Measurements from ENCODE around the gene STEAP1B.

Gene STEAP1B

DNA sequence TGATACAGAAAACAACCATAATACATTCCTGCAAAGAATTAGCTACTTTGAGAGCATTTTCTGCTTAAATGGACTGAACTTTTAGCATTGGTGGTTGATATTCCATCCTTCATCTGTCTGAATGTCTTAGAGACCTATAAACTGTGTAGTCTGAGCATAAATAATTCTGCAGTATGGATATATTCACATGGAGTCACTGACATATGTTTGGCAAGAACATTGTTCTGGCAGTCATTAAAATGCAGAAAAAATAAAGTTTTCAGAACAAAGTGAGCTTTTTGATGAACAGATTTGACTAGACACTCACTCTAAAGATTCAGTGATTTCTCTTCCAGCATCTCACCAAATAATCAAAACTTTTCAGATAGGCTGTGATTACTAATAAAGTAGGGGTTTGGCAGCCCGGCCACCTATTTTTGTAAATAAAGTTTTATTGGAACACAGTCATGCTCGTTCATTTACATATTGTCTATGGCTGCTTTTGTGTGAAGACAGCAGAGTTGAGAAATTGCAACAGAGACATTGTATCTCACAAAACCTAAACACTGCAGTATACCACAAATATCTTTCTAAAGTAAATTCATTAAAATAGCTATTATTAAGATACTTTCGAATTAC, 98.9 kb downstream of the STEAP1B start:
- DNase-seq (ENCODE audit: low read depth in 3 of 3), result no peak

DNA sequence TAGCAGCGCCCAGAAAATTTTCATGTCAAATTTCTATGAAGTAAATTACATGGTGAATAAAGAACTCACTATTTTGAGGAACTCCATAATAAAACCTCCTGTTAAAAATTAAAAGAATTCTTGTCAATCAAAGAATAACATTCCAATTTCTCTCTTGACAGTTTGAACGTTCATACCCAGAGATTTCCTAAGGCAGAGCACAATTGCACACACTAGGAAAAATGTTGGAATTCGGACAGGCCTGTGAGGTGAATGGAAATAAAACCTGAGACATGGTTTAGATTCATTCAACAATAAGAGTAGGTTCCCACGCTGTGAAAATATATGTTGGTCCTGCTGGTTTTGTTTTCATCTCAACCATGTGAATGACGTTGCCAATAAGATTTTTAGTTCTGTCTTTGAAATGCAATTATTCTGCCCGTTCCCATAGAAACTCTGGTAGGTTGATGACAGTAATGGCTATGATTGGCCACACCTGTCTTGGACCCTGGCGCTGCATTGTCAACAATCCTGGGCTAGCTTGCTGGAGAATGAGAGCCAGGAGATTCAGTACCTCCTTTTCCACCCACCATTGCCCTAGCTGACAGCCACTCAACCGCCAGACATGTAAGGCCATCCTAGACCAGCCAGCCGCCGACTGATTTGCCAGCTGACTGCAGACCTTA, 99.7 kb downstream of the STEAP1B start:
- no peak for DNase-seq (ENCODE audit: low read depth in 3 of 3)

DNA sequence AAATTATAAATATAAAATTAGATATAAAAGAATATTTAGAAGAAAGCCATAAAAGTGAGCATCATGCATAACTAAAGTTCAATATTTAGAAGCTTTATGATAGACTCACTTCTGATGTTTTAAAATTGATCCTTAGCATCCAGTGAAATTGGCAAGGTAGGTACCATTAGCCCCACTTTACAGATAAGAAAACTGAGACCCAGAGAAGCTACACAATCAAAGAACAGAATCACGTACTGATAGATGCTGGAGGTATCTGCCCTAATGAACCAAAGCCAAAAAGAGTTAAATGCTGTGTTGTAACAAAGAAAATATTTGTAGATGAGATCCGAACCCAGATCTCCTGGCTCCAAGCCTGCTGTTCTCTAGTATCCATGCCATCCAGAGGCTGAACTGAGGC, 100.4 kb downstream of the STEAP1B start:
- DNase-seq (ENCODE audit: low read depth in 3 of 3), result no peak

DNA sequence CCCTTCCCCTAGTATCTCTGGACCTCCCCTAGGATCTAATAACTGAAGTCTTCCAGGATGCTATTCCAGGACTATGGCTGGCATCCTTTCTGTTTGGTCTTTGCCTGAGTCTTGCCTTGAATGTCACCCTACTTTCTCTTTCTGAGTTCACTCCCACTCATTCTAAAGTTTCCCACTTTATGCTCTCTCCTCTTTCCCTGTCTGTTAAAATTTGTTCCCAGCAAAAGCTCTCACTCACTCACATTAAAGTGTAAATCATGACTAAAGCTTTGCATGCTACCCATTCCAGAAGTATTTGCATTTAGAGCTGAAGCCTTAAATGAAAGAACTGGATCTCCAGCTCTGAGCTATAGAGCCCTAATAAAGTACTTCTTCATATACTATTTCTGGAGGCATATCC, 100.9 kb downstream of the STEAP1B start:
- DNase-seq (ENCODE audit: low read depth in 3 of 3), result no peak

DNA sequence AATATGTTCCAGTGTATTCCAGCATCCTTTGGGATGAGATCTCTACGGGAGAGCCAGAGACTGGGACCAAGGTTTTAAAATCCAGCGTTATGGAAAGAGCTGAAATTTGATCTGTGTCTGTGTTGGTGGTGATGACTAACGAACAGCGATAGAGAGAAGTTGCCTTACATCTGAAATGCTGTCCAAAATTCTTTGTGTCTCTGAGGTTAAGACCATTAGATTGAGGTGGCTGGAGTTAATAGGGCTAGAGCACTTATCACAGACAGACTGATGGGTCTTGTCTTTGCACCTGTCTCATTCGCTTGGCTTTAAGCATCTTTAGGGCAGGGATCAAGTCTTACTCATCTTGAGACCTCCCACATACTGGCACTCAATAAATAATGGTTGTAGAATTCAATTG, 102.0 kb downstream of the STEAP1B start:
- no peak for DNase-seq (ENCODE audit: low read depth in 3 of 3)

DNA sequence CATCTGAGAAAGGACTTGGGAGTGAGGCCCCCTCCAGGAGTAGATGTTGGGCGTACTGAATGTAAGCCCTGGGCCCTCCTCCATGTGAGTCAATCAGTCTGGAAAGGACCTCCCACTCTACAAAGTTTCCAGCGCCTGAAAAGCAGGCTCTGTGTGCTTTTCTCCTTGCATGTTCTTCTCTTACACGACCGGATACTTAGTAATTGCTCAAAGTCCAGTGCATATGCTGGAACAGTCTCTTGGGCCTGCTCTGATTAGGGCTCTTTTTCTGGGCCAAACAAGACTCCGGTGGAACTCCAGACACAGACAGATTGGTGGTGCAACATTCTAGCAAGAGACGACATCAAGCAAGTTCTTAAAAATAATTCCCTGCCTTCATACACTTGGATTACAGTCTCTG, 104.8 kb downstream of the STEAP1B start:
- DNase-seq (ENCODE audit: low read depth in 3 of 3), result no peak

DNA sequence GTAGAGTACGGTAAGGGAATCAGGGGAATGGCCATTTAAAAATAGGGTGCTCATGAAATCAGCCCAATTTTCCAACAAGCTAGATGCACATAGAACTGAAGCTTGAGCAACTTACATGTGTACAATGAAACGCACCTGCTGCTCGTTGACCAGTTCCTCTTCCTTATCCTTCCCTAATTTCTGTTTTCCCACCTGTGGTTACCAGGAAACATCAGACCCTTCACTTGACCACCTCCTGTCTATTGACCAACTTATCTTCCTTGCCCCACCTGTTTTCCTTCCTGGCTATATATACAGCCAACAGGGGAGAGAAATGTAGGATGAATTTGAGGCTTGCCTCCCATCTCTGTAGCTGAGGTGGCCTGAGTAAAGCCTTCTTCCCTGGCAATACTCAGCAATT, 105.2 kb downstream of the STEAP1B start:
- no peak for DNase-seq (ENCODE audit: low read depth in 3 of 3)

DNA sequence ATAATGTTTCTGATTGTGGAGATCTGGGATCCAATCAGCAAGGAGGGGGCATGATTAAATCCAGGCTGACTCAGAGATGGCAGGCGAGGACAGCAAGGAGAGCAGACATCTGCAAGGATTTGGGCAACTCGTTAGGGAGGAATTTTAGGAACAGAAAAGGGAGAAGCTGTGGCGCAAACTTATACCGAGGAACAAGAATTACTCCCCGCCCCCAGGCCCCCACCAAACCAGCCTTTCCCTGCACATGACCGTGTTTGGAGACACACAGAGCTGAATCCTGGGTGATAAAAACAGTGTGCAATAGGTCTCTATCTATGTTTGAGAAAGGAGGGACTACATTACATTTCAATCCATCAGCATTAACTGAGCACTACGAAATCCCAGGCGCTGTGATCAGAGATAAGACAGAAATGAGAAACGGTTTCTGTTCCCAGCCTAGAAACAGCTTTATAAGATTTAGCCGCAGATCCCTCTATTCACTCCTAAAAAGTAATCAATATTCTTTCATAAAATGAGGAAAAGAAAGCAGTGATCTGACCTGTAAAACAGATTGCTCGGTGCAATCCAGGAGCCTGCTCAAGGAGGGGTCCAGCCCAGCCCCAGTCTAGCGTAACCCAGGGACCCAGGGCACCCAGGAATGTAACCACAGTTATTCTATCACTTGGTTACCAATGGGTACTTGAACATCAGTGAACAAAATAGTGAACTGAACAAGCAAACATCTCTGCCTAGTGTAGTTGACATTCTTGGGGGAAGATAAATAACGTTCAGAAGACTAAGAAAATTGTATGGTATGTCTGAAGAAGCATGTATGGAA, 105.9 kb downstream of the STEAP1B start:
- DNase-seq (ENCODE audit: low read depth in 3 of 3), result no peak

DNA sequence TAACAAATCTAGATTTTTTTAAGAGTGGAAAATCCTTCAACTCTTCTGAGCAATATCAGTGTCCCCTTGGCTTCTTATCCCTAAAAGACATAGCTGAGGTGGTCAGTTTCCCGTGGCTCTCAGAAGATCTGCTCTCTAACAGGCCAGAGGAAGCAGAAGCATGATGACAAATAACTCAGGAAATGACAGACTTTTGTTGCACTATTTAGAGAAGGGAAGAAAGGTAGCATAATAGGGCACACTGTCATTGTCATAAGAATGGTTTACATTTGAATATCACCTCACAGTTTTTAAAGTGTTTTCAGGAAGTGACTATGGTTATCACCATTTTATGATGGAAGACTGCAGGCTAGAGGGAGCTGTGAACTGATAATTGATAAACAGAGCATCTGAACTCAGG, 109.5 kb downstream of the STEAP1B start:
- no peak for DNase-seq (ENCODE audit: low read depth in 3 of 3)

DNA sequence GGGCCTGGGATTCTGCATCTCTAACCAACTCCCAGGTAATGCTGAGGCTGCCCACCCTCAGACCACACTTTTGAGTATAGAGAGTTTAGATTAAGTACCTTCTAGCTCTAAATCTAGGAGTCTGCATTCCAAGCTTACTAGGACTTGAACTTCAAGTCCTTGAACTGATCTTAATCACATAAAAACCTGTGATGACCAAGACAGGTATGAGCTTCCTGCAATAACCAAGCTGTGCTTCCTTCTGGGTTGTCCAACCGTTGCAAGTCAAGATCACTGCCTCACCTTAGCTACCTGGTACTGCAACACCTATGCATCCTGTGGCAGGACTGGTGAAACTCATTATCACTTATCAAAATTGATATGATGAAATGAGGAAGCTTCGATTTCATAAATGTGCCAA, 110.1 kb downstream of the STEAP1B start:
- DNase-seq (ENCODE audit: low read depth in 3 of 3), result no peak

DNA sequence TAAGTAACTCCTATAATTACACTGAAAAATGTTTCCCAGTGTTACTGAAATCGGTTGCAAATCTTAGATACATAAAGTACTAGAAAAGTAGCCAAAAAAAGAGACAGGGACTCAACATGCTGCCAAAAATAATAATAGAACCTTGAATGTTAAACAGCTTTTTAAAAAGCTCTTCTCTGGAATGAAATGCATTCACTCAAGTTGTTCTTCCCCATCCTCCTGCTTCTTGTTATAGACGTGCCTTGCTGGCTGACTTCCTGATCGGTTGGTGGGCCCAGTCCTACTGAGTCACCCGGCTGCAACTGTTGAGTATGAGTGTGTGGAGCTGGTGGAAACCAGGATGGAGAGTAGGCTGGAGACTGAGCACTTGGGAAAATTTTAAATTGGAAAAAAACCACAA, 112.4 kb downstream of the STEAP1B start:
- no peak for DNase-seq (ENCODE audit: low read depth in 3 of 3)

DNA sequence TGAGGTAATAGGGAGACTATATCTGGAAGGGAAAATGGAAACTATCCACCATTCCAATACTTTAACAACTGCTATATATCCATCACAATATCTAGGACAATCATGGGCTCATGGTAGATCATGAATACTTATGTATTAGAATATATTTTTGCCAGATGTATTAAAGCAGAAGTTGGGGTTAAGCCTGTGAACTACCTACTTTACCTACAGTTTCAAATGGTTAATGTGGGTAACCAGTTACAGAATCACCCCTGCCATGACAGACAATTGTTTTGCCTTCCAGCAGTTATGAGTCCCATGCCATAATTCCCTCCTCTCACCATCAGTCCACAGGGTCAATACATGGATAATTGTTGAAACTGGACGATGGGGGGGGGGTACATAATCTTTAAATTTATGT, 113.1 kb downstream of the STEAP1B start:
- DNase-seq (ENCODE audit: low read depth in 3 of 3), result no peak

DNA sequence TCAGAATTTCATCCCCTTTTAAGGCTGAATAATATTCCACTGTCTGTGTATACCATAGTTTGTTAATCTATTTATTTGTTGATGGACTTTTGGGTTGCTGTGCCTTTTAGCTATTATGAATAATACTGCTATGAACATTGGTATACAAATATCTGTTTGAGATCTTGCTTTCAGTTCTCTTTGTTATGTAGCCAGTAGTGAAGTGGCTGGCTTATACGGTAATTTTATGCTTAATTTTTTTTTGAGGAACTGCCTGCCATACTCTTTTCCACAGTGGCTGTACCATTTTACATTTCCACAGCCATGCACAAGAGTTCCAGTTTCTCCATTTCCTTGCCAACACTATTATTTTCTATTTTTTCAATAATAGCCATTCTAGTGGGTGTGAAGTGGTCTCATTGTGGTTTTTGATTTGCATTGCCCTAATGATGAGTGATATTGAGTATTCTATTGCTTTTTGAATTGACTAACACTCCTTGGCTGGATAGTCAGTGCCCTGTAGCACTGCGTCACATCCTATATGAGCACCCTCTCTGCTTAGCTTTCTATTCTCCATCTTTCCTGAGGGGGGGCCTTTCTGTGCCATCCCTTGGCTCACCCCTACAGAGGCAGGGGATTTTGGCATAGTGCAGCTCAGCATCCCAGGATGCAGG, 113.7 kb downstream of the STEAP1B start:
- DNase-seq (ENCODE audit: low read depth in 3 of 3), result no peak

DNA sequence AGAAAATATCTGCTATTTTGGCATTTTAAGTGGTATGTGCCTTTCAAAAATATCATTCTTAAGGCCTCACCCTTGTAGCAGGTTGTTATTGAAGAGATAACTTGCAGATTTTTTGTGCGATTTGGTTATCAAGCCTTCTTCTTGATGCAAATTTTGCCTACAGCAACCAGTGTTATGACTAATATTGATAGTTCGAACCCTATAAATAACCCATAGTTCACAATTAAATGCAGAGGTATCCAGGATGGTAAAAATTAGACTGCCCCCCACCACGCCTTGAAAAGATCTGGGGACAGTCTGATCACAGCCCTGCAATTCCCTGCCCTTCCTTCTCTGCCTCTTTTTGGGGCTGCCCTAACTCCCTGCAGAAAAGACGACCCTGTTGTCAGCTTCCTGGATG, 114.7 kb downstream of the STEAP1B start:
- DNase-seq (ENCODE audit: low read depth in 3 of 3), result no peak

DNA sequence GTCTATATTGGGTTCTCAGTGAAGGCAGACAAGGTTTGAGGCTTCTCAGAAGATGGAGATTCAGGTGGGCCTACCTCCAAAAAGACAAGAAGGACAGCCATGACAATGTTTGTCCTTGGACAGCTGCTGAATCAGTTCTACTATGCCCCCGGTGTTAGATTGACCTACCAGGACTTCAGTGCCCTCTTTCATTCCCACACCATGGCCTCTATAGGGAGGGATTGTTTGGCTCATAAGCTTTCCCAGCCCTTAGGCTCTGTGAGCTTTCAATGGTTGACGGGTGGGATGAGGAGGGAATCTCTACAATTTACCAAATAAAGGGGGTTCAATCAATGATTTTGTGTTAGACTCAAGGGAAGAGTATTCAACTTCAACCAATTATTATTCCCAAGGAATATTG, 119.7 kb downstream of the STEAP1B start:
- DNase-seq (ENCODE audit: low read depth in 3 of 3), result no peak

DNA sequence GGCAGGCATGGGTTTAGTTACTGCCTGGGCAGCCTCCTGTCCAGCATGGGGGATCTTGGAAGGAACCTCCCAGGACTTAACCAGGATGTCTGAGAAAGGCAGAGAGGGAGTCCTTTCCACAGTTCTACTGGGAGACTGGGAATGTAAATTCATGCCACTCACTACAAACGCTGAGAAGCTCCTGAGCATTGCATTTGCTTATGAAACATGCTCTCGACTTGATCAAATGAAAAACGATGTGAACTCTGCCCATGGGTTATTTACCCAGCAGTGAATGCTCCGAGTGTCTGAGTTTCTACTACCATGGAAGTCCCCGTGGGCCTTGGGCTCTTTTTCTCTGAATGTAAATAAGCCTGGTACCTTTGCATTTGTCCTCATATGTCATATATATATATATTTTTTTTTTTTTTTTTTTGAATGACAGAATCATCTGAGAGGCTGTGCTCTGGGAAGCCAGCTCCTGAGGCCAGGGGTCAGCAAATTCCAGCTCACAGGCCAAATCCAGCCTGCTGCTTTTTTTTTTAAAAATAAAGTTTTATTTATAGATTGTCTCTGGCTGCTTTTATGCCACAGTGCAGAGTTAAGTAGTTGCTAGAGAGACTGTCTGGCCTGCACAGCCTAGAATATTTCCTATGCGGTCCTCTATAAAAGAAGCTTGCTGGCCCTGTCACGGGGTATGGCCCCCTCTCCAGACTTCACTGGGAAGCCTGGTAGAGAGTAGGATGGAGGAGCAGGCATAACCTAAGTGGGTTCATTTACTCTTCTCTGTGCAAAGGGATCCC, 121.6 kb downstream of the STEAP1B start:
- DNase-seq (ENCODE audit: low read depth in 3 of 3), result no peak

DNA sequence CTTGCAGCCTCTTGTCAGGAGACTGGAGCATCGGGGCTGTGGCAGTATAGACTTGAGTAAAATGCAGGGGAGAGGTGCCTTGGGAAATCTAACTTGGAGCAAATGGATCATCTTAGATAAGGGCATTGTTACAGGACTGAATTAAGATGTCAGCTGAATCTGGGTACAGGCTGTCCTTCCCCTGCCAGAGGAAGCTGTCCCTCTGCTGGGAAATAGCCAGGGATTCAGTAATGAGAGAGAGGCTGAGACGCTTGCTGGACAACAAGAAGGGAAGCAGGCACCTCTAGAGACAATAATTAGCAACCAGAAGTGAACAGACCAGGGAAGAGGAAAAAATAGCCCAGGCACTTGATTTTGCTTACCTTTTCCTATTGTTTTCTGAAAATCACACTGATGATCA, 122.3 kb downstream of the STEAP1B start:
- DNase-seq (ENCODE audit: low read depth in 3 of 3), result no peak

DNA sequence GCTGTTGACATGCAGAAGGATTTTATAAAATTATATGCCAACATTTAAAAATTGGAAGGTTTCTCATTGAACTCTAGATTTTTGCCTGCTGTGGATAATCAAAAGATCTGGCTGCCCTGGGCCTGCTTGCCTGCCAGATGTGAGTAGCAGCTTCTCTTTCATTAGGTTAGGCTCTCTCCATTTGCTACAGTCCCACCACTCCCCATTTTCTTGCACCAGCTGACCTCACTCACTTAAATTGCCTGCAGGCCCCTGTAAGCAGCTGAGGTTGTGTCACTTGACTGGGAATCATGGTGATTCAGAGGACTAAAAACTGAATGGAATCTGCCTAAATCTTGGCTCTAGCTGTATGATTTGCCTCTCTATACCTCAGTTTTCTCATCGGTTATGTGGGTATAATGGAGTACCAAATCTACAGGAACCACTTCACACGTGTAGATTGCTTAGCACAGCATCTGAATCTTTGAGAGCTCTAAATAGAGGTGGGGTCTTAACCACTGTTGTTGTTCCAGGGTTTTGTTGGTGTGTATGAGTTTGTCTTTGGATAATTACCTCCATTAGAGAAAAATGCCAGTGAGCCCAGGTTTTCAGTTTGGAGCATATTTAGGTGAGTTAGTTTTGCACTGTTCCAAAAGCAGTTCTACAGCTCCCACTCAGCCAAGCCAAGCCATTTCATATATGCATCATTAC, 124.5 kb downstream of the STEAP1B start:
- DNase-seq (ENCODE audit: low read depth in 3 of 3), result no peak

DNA sequence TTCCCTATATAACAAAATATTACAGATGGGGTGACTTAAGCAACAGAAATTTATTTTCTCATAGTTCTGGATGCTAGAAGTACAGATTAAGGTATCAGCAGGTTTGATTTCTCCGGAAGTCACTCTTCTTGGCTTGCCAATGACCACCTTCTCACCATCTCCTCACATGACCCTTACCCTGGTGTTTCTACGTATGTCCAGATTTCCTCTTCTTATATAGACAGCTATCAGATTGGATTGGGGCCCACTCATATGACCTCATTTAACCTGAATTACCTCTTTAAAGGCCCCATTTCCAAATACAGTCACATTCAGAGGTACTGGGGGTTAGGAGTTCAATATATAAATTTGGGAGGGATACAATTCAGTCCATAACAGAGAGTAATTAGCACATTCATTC, 126.1 kb downstream of the STEAP1B start:
- DNase-seq (ENCODE audit: low read depth in 3 of 3), result no peak

DNA sequence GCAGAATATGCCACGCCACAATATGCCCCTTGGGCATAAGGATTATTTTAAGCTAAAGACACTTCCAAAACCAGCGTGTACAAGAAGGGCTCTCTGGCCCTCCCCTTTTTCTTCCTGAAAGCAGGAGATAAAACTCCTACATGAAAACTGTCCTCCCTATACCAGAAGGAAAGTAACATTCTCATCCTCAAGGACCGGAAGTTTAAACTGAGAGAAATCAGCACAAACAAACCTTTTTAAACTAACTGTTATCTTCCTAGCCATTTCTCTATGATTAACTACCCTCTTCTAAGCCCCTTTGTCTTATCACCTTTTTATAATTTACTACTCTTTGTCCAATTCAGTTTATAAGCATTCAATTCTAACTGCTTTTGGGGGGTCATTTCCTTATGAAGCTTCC, 126.6 kb downstream of the STEAP1B start:
- no peak for DNase-seq (ENCODE audit: low read depth in 3 of 3)

DNA sequence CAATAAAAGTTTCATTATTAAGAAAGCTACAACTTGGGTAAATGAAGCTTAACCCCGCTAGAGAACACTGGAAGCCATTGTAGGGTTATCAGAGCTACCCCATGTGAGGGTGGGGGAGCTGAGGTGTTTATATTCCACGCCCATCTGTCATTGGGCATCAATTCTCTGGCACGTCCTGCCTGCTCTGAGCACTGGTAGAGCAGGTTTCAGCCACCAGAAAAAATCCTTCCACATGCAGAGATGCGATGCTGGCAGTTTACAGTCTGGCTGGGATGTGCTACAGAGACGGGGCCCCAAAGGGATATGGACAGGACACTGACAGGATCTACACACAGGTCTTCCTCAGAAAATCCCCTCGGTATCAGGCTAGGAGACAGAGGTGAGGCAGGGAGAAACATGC, 127.1 kb downstream of the STEAP1B start:
- DNase-seq (ENCODE audit: low read depth in 3 of 3), result no peak

Measured in stimulated activated CD4-positive, alpha-beta T cell treated with anti-CD3 and anti-CD28 coated beads, TNF-alpha, amount 100 ng/mL, for 24 hours (primary cell).